ENCODE results near the gene PHGDH.

PHGDH gene

DNA sequence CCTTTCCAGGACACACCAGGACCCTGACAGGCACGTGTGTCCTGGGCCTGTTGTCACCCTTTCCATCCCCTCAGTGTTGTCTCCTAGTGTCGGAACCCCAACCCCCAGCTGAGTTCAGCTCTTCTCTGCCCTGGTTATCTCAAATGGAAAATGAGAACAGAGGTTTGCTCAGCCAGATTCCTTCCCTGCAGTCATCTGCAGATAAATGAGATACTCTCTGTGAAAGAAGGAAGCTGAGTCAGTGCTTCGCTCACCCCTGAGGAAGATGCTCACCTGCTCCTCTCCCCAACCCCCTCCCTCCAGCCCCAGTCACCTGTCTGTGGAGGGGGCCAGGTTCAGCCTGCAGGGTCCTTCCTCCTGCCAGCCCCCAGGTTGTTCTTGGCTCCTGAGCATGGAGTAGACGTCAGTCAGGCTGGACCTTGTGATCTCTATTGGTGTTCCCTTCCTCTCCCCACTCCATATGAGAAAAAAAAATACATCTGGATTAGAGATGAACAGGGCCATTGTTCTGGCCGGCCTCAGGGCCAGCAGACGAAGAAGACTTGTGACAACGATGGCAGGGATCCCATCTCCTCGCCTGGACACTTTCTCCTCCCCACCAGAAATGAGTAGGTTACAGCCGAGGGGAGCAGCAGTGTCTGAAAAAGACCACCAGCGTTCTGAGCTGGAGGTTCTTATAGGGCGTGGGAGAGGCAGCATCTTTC, 20.9 kb downstream of the PHGDH start:
- DNase-seq: peak; percentile 65 to 68

DNA sequence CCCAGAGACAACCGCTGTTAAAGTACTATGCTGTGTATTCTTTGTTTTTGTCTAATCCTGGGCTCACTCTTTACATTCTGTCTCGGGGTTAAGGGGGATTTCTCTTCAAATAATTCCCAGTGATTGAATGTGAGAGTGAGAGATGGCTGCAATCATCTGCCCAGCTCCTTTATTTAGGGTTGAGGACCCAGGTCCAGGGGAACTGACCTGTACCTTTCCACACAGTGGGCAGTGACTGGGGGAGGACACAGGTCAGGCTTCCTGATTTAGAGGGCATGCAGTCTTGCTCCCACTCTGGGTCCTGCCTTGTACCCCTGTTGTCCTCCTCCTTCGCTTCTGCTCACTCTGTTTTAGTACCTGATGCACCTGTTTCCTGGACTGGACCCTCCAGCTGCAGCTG, 22.0 kb downstream of the PHGDH start:
- no peak for DNase-seq

DNA sequence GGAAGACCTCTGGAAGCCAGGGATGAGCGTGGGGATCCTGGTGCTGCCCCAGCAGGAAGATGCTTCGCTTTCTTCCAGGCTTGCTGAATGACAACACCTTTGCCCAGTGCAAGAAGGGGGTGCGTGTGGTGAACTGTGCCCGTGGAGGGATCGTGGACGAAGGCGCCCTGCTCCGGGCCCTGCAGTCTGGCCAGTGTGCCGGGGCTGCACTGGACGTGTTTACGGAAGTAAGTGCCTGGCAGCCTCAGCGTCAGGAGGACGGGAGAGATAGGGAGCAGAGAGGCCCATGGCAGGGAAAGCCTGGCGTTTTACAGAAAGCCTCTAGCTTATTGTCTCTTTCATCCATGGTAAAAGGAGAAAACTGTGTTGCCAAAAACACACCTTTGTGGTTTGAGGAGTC, 23.5 kb downstream of the PHGDH start:
- peak; percentile 37 to 46 for DNase-seq

DNA sequence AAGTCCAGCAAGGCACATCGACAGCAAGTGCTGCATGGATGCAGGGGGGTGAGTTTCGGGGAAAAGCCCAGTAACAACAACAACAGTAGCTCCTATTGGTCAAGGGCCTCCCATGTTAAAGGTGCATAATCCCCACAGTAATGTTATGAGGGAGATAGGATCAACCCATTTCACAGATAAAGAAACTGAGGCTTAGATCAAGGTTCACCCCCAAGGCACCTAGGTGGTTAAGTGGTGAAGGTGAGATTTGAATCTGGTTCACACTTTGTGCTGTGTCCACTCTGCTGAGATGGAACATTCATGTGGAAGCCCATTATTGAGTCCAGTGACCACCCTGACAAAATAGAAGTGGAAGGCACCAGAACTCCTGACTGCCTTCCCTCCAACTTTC, 24.9 kb downstream of the PHGDH start:
- no peak for DNase-seq

DNA sequence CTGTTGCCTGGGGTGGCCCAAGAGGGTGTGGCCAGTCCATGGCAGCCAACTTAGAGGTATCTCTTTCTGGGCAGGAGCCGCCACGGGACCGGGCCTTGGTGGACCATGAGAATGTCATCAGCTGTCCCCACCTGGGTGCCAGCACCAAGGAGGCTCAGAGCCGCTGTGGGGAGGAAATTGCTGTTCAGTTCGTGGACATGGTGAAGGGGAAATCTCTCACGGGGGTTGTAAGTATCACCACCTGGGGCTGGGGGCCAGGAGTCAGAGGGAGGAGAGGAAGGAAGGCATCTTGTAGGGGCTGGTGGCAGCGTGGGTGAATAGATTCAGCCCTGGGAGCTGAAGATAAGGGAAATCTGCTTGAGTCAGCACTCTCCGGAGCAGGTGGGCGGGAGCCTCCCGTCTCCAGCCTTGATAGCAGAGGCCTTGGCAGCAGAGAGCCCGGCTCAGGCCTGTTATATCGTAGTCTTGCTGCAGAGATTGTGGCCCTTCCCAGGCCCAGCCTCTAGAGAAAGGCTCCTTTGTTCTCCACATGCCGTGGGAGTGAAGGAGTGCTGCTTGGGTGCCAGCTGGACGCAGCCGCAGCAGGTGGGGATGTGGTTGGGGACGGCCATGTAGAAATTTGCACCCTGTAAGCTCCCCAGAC, 25.4 kb downstream of the PHGDH start:
- DNase-seq: peak; percentile 66 to 67

DNA sequence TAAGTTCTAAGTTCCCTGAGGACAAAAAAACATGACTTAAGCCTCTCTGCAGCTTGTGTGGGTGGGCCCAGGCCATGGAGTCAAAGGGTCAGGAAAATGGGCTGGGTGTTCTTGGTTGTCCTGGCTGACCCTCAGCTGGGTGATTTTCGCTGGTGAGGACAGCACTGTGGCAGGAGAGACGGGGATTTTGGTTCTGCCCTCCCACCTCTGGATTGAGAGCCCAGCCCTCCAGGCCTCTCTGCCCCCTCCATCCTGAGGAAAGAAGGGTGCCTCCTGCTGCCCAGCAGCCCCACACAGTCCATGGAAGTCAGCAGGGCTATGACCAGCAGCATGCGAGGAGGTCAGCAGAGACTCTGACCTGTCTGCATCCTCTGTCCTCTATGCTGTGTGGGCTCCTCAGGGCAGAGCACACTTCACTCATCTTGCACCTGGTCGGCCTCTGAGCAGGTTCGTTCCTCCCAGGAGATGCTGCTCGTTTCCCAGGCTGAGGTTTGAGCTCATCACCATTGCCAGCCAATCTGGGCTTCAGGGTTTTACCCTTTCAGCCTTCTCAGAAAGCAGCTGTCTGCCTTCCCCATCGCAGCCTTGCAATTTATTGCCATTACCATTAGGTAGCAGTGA, 26.5 kb downstream of the PHGDH start:
- no peak for DNase-seq

DNA sequence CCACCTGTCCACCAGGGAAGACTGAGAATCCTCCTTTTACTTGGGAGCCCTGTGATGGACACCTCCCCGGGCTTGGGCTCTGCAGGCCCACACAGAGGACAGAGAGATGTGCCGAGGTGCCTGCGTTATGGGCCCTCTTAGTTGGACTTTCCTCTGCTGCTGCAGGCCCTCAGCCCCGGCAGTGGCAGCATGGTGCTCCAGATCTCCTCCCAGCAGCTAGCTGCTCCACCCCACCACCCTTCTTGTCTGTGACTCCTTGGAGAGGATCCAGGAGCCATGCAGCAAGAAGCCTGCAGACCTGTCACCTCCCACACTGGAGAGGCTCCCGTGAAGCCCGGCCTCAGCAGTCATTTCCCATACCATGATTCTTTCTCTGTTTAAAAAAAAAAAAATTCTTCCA, 27.4 kb downstream of the PHGDH start:
- DNase-seq: no peak

DNA sequence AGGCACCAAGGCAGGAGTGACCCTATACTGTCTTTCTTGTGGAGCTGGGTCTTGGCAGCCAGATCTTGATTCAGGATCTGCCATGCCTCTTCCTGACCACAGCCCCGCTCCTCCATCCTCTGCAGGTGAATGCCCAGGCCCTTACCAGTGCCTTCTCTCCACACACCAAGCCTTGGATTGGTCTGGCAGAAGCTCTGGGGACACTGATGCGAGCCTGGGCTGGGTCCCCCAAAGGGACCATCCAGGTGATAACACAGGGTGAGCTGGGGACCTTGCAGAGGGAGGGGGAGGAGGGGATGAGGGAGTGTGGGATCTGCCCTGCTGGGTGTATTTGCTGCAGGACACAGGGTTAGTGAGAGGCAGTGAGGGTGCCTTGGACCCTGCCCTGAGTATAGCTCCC, 28.5 kb downstream of the PHGDH start:
- no peak for DNase-seq

DNA sequence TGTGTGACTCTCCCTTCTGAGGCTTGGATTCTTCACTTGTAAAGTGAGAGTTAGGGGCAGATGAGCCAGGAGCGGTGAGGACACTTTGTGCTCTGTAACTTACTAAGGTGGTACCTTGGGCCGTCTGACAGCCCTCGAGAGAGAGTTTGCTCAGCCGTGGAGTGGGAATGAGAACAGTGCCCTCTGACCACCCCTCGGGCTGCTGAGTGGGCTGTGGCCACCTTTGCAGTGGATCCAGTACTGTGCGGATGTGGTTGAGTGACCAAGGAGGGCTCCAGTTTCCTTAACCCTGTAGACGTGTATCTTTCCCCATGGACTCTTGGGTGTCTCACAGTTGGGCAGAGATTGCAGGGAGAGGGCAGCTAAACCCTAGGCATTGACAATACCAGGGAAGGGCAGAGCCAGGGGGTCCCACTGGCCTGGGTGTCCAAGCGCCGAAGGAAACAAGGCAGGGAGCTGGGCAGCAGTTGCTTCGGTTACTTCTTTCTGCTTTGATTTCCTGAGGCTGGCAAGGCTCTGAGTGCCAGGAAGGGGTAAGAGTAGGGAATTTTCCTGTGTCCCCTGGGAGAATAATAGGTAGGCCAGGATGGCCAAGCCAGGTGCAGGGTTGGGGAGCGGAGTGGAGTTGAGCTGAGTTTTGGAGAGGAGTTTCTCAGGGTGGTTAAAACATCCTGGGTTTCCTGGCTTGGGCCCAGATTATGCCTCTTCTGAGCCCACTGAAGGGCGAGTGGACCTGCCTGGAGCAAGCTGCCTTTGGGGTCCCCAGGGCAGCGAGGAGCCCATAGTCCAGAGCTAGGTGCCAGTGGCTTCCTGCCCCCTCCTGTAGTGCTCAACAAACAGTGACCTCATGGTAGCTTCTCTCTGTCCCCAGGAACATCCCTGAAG, 29.4 kb downstream of the PHGDH start:
- DNase-seq: no peak

DNA sequence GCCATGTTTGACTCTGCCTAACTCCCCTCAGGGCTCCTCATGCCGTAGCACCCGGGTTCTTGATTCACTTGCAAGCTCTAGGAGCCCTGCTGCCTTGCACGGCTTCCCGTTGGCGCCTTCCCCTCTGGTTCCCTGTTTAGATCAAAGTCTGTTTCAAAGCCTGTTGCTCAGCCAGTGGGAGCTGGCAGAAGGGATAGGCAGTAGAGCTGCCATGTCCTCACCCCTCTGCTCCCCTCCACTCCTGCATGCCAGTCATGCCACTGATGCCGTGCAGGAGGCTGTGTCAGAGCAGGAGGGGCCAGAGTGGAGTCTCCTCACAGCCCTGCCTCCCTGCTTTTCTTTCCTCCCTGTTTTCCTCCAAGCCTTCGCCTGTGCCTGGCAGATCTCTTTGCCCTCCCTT, 30.5 kb downstream of the PHGDH start:
- DNase-seq: peak; percentile 24 to 41

DNA sequence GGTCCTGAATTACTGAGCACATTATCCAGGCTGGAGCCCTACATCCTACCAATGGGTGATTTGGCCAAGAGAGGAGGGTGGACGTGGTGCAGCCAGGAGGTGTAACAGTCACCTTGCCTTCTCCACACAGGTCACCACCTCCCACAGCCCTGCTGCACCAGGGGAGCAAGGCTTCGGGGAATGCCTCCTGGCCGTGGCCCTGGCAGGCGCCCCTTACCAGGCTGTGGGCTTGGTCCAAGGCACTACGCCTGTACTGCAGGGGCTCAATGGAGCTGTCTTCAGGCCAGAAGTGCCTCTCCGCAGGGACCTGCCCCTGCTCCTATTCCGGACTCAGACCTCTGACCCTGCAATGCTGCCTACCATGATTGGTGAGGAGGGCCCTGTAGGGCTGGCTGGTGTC, 30.9 kb downstream of the PHGDH start:
- no peak for DNase-seq

DNA sequence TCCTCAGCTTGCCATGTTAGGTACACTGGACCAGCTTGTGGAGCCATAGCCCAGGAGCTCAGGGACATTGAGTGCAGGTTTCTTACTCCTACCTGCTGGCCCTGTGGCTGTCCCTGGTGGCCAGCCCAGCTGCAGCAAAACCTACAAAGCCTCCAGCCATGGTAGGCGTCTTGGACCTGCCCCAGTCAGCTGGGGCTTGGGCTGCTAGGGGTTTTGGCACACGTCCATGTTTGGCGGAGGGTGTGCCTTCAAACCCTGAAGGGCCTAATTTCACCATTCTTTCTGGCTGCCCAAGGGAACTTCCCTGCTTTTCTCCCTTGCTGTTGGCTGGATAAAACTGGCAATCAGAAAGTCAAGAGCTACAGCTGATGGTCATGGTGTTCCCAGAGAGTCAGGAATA, 31.6 kb downstream of the PHGDH start:
- no peak for DNase-seq

DNA sequence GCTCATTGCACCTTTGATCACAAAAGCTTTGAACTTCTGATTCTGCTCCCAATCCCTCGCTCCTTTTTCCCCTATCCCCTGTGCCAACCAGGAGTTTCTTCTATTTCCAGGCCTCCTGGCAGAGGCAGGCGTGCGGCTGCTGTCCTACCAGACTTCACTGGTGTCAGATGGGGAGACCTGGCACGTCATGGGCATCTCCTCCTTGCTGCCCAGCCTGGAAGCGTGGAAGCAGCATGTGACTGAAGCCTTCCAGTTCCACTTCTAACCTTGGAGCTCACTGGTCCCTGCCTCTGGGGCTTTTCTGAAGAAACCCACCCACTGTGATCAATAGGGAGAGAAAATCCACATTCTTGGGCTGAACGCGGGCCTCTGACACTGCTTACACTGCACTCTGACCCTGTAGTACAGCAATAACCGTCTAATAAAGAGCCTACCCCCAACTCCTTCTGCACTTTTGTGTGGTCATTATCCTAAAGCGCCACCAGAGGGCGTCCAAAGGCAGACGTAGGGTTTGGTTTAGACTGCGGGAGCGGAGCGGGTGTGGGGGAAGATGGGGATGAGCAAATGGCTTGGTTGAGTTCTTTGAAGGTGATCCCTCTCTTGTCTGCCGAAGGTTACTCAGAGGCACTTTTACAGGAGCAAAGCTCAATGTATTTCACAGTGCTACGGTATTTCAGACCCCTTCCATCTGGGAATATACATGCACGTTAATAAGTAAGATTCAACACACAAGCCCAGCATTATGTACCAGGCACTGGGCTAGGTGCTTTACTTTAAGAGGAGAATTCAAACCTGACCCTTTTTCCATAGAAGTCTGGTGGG, 32.3 kb downstream of the PHGDH start:
- peak; percentile 60 to 77 for DNase-seq

DNA sequence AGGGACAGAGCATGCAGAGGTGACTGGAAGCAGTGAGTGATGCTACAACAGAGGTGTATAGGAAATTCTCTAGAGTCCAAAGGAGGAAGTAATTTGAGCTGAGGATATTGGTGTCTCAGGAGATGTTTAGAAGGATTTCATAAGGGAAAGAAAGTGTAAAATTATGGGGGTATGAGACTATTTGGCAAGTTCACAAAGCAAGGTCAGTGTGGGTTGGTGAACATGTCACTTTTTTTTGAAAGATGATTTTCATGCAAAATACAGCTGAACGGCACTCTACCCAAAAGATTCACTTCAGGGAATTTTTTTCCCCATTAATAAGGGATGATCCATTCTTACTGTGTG, 32.8 kb downstream of the PHGDH start:
- DNase-seq: no peak

DNA sequence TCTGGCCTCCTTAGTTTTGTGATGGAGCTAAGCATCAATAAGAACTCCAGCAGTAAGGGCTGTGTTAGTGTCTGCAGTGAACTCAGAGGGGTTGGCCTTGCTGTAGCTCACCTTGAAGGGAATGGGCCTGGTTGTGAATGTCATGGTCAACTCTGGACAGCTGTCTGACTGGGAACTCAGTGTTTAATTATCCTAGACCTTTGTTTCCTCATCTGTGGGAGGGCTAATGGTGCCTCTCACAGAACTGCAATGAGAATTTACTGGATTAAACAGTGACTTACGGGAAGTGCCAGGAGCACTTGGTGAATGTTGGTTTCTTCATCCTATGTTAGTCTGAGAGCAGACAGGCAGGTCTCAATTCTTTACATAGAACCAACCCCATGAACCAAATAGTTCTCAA, 33.3 kb downstream of the PHGDH start:
- no peak for DNase-seq

DNA sequence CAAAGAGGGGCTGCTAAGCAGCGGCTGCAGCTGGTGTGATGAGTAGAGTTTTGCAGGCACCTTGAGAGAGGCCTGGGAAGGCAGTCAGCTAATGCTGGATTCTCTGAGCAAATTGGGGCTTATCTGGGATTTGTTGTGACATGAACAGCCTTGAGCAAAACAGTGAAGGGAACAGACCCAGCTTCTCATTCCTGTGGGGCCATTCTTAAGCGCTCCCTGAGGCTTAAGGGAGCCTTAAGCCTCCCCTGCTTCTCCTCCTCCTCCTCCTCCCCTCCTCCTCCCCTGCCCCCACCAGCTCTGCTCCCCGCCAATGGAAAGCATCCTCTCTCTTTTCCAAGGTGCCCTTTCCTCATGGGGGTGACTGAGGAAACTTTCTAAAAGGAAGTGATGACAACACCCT, 35.7 kb downstream of the PHGDH start:
- DNase-seq: no peak

DNA sequence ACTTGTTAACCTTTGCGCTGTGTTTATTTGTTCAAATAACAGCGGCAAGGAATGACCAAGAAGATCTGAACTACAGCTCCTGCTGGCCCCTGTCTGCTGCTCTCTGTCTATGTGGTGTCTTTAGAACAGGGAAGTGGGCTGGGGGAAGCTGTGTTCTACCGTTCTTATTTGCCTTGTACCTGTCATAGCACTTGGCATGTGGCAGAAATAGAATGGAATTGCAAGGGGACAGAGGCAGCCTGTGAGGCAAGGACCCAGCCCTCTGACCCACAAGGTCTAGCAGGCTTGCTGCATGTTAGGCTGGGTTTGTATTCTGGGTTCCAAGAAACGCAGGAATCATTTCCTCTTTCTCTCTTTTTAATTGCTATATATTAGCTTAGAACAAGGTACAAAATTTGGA, 36.3 kb downstream of the PHGDH start:
- no peak for DNase-seq

DNA sequence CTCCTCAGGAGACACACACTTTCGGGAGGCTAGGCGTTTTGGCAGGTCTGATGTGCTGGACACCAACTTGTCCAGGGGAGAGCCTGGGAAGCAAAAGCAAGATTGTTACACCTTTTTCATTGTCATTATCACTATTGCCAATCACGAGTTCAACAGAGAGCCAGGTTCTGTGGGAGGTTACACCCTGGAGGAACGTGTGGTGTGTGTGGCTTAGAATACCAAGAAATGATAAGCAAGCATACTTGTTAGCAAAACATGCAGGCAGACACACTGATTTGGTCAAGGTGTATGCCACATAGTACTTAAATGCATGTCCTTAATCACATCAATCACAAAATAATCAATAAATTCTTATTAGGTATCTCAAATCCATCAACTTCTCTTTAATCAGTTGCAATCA, 40.9 kb downstream of the PHGDH start:
- no peak for DNase-seq

DNA sequence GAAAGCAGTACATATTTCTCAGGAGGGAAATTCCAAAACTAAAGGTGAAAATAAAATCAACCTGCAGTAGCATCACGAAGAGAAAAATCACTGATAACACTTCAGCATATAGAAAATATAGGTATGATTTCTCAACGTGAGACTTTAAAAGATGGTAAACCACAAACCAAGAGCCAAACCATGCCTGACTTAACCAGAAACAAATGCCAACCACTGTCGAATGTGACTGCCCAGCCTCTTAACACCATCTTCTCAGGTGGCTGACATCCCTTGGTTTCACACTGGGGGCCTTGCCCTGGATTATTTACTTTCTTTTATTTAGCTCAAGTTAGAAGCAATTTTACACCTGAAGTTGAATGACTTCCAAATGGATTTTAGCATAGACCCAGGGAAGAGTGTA, 46.9 kb downstream of the PHGDH start:
- no peak for DNase-seq

DNA sequence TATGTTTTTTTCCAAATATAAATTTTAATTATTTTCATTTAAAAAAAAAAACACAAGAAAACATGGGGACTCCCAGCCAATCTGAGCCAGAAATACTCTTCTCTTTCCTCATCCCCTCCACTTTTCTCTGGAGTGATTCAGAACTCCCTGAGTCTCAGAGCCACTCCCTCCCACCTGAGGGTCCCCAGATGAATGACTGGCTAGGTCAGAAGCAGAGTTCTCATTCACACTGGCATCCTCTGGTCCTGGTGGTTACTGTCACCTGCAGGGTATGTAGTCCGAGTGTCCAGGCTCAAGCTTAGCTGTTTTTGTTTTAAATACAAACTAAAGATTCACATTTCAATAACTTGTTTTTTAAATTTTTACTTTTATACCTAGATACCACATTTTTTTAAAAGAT, 50.7 kb downstream of the PHGDH start:
- no peak for DNase-seq

DNA sequence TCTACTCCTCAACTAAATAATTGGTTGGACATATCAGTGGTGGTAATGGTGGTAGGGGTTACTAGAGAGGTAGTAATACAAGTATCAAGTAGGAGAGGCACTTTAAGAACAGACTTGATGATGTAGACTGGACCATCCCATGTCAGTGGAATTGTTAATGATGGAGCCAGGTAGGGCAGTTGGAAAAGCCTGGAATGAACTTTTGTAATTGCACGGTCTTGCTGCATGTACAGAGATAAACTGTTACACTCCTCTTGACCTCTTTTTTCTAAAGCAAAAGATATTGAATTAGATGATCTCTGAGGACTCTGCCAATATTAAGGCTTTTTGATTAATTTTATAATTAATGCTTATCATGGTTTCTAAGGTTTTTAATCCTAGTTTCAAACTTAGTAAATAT, 51.2 kb downstream of the PHGDH start:
- DNase-seq: no peak

DNA sequence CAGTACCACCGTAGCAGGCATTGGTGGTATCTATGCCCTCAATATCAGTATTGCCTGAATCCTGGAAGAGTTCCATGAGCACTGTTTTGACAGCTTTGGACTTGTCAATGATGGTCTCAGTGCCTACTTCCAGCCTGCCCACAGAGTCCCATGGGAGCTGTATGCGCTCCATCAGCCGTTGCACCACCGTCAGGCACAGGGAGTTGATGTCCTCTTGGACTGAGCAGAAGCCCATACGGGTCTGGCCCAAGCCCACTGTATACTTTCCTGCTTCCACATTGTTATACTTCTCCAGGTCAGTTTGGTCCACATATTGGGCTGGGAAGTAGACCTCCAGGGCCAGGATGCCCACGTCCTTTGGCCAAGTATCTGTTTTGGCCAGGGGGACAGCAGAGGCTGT, 52.5 kb downstream of the PHGDH start:
- no peak for DNase-seq

DNA sequence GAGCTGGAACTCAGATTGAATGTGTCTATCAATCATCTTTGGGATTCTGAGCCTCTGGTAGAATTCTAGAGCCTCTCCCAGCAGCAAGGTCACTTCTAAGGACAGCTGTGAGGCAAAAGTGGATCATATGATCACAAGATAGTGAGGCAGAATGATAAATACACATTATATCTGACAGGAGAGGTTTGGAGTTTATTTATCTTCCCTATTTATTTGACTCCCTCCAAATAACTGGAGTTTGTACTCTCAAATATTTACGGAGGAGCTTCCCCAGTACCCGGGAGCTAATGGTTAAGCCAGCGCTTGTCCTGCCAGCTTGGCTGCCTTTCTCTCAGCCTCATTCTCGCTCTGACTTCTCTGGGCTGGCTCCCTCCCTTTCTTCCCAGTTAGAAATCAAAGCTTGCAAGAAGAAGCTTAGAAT, 54.6 kb downstream of the PHGDH start:
- DNase-seq: peak in 1 of 2 donors; percentile 36

All from hippocampal formation (tissue), 2 donors.